SK-N-MC (cell line): ENCODE measurements around the gene GATA6.

ENCODE experiments used
- EZH2 ChIP-seq: fragments of 200-600 bp; sonication (generic); IDR thresholded peaks from one replicate; pipeline ENCODE4 v1.6.1; 2017; ENCODE audit warnings: antibody characterized with exemption
- FOXP2 ChIP-seq: optimal IDR thresholded peaks from 2 replicates; pipeline ENCODE3; 2011; ENCODE audit warnings: mild to moderate bottlenecking, moderate library complexity; ENCODE audit not compliant: insufficient read depth; ENCODE audit errors: extremely low read length, control extremely low read depth
- POLR2AphosphoS5 ChIP-seq: IDR thresholded peaks from 2 replicates; pipeline ENCODE4 v1.6.1; 2012; ENCODE audit warnings: mild to moderate bottlenecking, low read depth, low read length, borderline replicate concordance

DNA sequence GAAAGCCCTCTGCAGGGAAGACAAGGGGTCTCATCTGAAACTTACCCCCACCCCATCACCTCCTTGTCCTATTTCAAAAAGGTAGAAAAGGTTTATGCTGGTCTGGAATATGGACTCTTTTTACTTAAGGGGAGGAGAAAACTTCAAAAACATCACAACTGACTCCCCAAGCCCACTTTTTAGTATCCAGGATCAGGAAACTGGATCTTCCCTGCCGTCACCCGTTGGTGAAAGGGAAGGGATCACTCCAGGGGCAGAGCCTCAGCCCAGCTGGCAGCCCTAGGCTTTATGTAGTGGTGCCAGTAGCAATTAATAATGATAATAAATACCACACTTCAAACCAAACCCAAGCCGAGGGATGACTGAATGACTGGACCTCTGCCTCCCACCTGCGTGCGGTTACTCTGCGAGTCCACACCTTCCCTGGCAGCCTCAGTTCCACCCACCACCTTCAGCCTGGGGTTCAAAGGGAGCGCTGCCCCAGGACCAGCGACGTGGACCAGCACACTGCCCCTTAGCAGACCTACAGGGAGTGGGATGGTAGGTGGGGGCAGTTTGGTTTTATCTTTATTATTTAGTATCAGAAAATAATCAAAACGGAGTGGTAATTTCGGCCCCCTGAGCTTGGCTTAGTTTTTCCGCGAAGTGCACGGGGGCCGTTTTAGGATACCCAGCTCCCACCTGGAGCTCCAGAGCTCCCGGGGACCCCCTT is 4.9 kb upstream of the GATA6 start:
- no peak for TF ChIP-seq POLR2AphosphoS5
- TF ChIP-seq EZH2 = no peak
- no peak for TF ChIP-seq FOXP2
